Stimulated activated CD4-positive, alpha-beta T cell treated with anti-CD3 and anti-CD28 coated beads, Interleukin-12 subunit alpha, Interleukin-12 subunit beta, amount 100 ng/mL, for 4 hours (primary cell): ENCODE measurements around the gene ZNF416.

Experiments used
- DNase-seq: peaks from one replicate; pipeline ENCODE4 v3.0.0-alpha.2; 2020

Gene ZNF416

GRCh38 chr19:57578487-57579205 is at the start of gene ZNF416:
Gene ZNF416 (minus strand): TSS chr19:57578911. CDS start chr19:57578704, 207 bp downstream.
- DNase-seq: peak; percentile 86

- DNase-seq: no peak
Observed at GRCh38 chr19:57623091-57623490, 44.4 kb upstream of the ZNF416 start.

- DNase-seq: no peak
Observed at GRCh38 chr19:57620673-57621348, 42.1 kb upstream of the ZNF416 start.

DNA sequence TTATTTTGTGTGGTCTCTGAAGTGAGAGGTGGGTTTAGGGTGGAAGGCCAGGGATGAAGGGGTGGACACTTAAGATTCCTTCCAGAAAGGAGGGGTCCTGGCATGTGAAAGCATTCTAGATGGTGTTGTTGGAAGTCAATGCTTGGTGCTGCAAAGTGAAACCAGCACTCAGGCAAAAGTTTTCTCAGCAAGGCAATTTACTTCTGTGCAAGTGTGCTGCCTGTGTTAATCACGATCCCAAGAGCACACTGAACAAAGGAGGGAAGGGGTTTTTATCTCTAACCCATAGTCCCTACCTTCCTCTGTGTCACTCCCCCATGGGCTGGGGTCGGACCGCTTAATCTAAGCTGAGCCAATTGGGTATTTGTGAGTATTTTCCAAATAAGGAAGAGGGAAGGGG is 36.6 kb upstream of the ZNF416 start:
- DNase-seq: no peak

GRCh38 chr19:57613941-57614743 is 35.4 kb upstream of the ZNF416 start, which contains the start of gene ZNF134:
Gene ZNF134 (plus strand): TSS chr19:57614242. CDS start chr19:57619469, 5,227 bp downstream.
- DNase-seq: peak; percentile 88

- no peak for DNase-seq
Observed at GRCh38 chr19:57611113-57611512, 32.4 kb upstream of the ZNF416 start.

- no peak for DNase-seq
Observed at GRCh38 chr19:57606931-57607330, 28.2 kb upstream of the ZNF416 start.

DNA sequence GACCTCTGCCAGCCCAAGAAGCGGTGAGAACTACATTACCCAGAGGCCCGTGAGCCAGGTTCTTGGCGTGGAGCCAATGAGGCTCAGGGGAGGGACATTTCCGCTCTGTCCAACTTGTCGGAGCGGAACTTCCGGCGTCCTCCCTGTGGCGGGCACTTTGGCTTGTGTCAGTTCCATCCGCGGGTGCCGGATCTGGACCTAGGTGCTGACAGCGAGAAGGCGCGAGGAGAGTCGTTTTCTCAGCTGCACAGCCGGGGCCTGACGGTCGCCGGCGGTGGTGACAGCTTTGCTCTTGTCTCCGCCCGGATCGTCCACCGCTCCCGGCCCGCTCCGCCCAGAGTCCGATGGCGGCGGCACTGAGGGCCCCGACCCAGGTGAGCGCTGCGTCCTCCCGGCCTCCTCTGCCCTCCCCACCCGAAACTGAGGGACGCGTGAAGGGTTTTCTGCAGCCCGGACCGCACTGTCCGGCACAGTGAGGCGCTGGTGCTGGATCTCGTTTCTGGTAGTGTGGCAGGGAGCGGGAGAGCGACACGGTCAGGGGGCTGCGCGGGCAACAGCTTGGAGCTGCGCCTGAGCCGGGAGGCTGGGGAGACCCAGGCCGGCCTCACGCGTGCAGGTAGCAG is 21.2 kb upstream of the ZNF416 start, which contains the start of gene ZNF530:
ZNF530 (plus strand) TSS at position 125 of the 623 bp plus-strand sequence. CDS start 4,461 bp downstream, outside the sequence.
- DNase-seq: peak; percentile 88

GRCh38 chr19:57599377-57599760 is 20.7 kb upstream of the ZNF416 start:
- DNase-seq: no peak

GRCh38 chr19:57587529-57587928 is 8.8 kb upstream of the ZNF416 start:
- no peak for DNase-seq

DNA sequence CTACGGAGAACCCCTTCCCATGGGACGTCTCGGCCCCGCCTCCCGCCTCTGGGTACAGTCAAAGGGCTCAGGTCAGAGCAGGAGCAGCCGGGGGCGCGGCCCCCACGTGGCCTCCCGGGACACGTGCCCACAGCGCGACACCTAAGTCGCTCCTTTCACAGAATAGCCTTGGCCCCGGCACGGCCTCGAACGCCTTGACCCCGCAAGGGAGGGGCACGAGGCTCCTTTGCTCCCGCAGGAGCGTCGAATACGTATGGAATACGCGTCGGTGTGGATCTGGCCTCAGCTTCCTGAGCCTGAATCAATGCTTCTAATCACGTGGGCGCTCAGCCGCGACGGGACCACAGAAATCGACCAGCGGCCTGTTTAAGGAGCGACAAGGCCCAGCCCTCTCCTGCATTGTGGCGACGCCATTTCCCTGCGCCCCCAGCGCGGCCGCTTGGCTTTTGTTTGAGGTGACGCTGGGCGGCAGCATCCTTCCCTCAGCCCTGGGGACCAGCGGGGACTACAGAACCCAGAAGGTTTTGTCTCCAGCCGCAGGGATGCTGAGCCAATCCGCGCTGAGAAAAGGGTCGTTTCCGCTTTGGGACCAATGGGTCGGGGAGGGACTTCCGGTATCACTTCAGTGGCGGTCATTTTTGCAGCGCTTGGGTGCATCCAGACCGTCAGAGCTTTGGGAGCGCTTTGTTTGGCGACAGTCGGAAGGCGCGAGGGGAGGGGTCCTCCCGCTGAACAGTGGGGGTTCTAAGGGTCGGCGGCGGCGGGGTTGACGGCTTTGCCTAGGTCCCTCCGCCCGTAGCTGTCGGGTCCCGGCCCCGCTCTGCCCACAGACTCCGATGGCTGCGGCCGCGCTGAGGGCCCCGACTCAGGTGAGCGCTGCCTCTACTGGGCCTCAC is 5.1 kb upstream of the ZNF416 start, which contains the start of gene ZIK1:
ZIK1 (plus strand) TSS at position 625 of the 896 bp plus-strand sequence; CDS start at position 837, 212 bp downstream.
- DNase-seq: peak; percentile 77

DNA sequence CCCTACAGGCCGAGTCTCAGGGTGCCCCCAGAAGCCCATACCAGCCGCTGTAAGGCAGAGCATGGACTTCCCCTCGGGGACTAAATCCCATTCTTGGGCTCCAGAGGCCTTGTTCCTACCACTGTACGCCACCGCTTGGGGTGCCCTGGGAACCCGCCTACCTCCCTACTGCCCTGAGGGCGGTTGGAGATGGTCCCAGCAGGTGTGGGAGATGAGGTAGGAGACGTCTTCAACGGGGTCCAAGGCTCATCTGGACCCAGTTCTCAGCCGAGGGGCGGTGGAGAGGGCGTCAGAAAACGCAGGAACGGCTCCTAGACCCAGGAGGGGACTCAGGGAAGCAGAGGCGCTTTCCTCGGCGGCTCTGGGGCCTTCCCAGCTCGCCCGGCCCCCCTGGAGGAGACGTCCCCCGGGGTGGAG is 4.4 kb upstream of the ZNF416 start:
- DNase-seq: no peak

- no peak for DNase-seq
Observed at GRCh38 chr19:57576661-57577060, 2.0 kb downstream of the ZNF416 start.

- no peak for DNase-seq
Observed at GRCh38 chr19:57572415-57572947, 6.2 kb downstream of the ZNF416 start.

GRCh38 chr19:57570707-57571106 is 8.0 kb downstream of the ZNF416 start:
- no peak for DNase-seq

DNA sequence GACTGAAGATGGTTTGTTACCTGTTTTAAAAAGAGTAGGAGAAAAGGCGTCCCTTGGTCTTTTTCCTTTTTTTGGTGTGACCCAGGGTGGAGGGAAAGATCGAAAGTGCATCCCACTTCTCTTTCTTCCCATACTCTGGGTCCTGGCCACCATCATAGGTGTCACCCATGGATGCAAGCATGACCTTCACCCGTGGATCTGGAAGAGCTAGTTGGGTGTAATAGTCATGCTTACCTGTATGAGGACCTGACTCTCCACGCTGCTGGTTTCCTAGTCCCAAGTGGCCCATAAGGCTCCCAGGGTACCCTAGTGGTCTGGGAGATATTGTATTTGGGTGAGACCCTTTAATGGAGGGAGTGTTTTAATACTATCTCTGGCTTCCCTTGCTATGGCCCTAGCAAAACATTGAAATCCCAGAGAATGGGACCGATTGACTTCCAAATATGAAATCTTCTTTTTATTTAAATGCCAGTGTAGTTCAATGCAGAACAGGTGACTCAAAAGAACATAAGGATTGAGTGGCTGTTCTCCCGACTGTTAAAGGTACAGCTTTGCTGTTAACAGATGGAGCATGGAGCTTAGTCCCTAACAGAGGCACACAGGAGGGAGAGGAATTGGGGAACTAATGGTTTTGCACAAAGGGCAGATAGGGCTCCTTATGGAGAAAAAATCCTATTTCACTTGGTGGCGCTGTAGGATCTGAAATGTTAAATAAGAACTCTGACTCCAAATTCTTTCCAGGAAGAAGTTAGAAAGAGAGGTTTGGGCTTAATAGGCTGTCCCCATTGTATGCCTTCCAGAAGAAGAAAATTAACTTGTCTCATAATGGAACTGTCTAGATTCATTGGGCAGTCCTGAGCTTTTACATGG is 12.1 kb downstream of the ZNF416 start:
- DNase-seq: no peak

- DNase-seq: no peak
Observed at GRCh38 chr19:57563547-57563946, 15.2 kb downstream of the ZNF416 start.

DNA sequence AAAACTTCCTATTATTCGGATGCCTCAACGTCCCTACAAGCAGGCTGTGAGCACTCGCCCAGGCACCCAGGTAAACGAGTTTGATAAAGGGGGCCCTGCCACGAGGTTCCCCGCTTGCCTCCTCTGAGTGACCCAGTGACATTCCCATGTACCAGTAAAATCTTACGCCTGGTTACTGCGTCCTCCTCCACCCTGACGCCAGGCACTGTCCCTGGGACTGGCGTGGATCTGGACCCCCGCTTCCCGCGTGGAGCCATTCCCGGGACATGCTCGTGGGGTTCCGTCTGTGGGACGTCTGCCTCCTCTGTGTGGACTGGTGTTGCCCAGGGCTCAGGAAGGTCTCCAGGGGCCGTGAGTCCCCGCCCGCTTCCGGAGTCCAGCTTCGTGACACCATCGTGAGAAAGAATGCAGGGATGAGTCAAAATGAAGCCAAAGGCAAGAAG is 18.6 kb downstream of the ZNF416 start:
- DNase-seq: no peak

GRCh38 chr19:57559404-57560025 is 19.2 kb downstream of the ZNF416 start, which contains the start of gene ZNF550:
Gene ZNF550 (minus strand): TSS chr19:57559863. CDS start chr19:57559682, 181 bp downstream.
- peak; percentile 87 for DNase-seq

DNA sequence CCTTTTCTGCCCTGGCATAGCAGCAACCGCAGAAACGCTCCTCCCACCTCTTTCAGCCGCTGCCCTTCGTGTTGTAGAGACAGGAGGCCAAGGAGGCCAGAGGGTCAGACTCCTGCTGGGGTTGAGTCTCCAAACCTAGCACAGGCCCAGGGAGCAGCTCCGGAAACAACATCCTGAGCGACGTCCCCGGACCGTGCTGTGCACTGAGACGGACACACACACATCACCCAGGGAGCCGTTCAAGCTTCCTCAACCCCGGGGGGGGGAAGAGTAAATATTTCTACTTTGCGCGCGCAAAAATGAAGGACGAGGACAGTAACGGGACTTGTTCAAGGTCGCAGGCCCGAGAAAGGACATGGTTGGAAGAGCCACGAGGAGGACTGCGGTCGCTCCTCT is 19.7 kb downstream of the ZNF416 start:
- DNase-seq: peak; percentile 8
